ENCODE data around the gene ELK3. TPM values are rescaled to one million over a fixed set of nuclear protein-coding genes. Genes with fewer than 3 reads are reported as not detected.

The ELK3 gene
- total and polyA plus RNA-seq, 4 donors = 9.1 to 68.5 (median 40.3) TPM

- Histone ChIP-seq H3K27ac (ENCODE audit: low read depth in 1 of 2, low read length in 1 of 2) (no peak overlapping the region), H3K9me3 (ENCODE audit: control insufficient read depth in 4 of 4, insufficient read depth in 3 of 4, low read length in 3 of 4) (no peaks in the 10 kb centered on the region), H3K27me3 (ENCODE audit: control insufficient read depth in 3 of 3, insufficient read depth in 3 of 3, low read length in 2 of 3) (no peaks in the 10 kb centered on the region), H3K9ac (ENCODE audit: insufficient read depth in 1 of 2, low read length in 2 of 2) (no peak overlapping the region), H3K4me1 (ENCODE audit: control insufficient read depth in 5 of 5, insufficient read depth in 5 of 5, low read length in 5 of 5) (peaks cover 0 to 8% (median 1%) of the 10 kb centered on the region in 5 donors), H3K36me3 (ENCODE audit: control insufficient read depth in 4 of 4, insufficient read depth in 4 of 4, low read length in 4 of 4) (peaks cover 10 to 18% (median 14%) of the 10 kb centered on the region in 4 donors), H3K4me3 (no peak overlapping the region)
- ATAC-seq (ENCODE audit: insufficient read depth, low FRiP score) = no peak
- 96 to 99% methylated on average over 2 of the region's 2 CpGs for WGBS, 2 donors
- TF ChIP-seq CTCF (IDR thresholded peaks at IDR 0.05; ENCODE audit: control extremely low read depth, extremely low read depth) = no peak
- DNase-seq = no peak
Observed at GRCh38 chr12:96265400-96265799, 71.2 kb downstream of the ELK3 start.

- 88 to 94% methylated on average over 1 of the region's 1 CpG for WGBS, 2 donors
- H3K36me3 ChIP-seq (ENCODE audit: control insufficient read depth in 4 of 4, insufficient read depth in 4 of 4, low read length in 4 of 4) = peaks cover 7 to 17% (median 12%) of the 10 kb centered on the region in 4 donors
- ATAC-seq (ENCODE audit: insufficient read depth, low FRiP score) = no peak
Observed at GRCh38 chr12:96265836-96266235, 71.7 kb downstream of the ELK3 start.

GRCh38 chr12:96266238-96266637 lies 72.1 kb downstream of the ELK3 start:
- Histone ChIP-seq H3K36me3 (ENCODE audit: control insufficient read depth in 4 of 4, insufficient read depth in 4 of 4, low read length in 4 of 4) (peaks cover 11 to 20% (median 14%) of the 10 kb centered on the region in 4 donors), H3K27me3 (ENCODE audit: control insufficient read depth in 3 of 3, insufficient read depth in 3 of 3, low read length in 2 of 3) (no peaks in the 10 kb centered on the region), H3K9me3 (ENCODE audit: control insufficient read depth in 4 of 4, insufficient read depth in 3 of 4, low read length in 3 of 4) (no peaks in the 10 kb centered on the region), H3K9ac (ENCODE audit: insufficient read depth in 1 of 2, low read length in 2 of 2) (no peak overlapping the region), H3K4me3 (no peak overlapping the region), H3K27ac (ENCODE audit: low read depth in 1 of 2, low read length in 1 of 2) (no peak overlapping the region), H3K4me1 (ENCODE audit: control insufficient read depth in 5 of 5, insufficient read depth in 5 of 5, low read length in 5 of 5) (peaks cover 0 to 8% (median 1%) of the 10 kb centered on the region in 5 donors)
- DNase-seq = no peak
- WGBS, 2 donors = 74 to 82% methylated on average over 2 of the region's 2 CpGs
- TF ChIP-seq CTCF (IDR thresholded peaks at IDR 0.05; ENCODE audit: control extremely low read depth, extremely low read depth) = no peak
- no peak for ATAC-seq (ENCODE audit: insufficient read depth, low FRiP score)

More at GRCh38 chr12:96265836-96266235, 71.7 kb downstream of the ELK3 start:
- no peak for TF ChIP-seq CTCF (IDR thresholded peaks at IDR 0.05; ENCODE audit: control extremely low read depth, extremely low read depth)
- H3K9ac ChIP-seq (ENCODE audit: insufficient read depth in 1 of 2, low read length in 2 of 2) = no peak overlapping the region
- H3K27me3 ChIP-seq (ENCODE audit: control insufficient read depth in 3 of 3, insufficient read depth in 3 of 3, low read length in 2 of 3) = no peaks in the 10 kb centered on the region
- no peak for DNase-seq
- H3K9me3 ChIP-seq (ENCODE audit: control insufficient read depth in 4 of 4, insufficient read depth in 3 of 4, low read length in 3 of 4) = no peaks in the 10 kb centered on the region
- H3K4me1 ChIP-seq (ENCODE audit: control insufficient read depth in 5 of 5, insufficient read depth in 5 of 5, low read length in 5 of 5) = peaks cover 0 to 8% (median 1%) of the 10 kb centered on the region in 5 donors
- H3K27ac ChIP-seq (ENCODE audit: low read depth in 1 of 2, low read length in 1 of 2) = no peak overlapping the region
- H3K4me3 ChIP-seq = no peak overlapping the region
